Mucosa of descending colon (tissue), 3 donors: ENCODE measurements around the gene GALT. TPM values are rescaled to one million over a fixed set of nuclear protein-coding genes. Genes with fewer than 3 reads are reported as not detected.

Experiments used
- ATAC-seq: fragments of 200-7000 bp; cut with Tn5 transposase; one replicate; pipeline ENCODE4 v1.9.1; 2020; ENCODE audit warnings: mild to moderate bottlenecking, moderate library complexity
- DNase-seq, 3 donors: peaks; one replicate each; pipeline ENCODE4 v3.0.0-alpha.2; 2020
- H3K36me3 ChIP-seq: fragments of 200-600 bp; one replicate; pipeline ENCODE4 v1.8.0; 2021; ENCODE audit warnings: low read depth, mild to moderate bottlenecking
- H3K4me1 ChIP-seq: fragments of 200-600 bp; one replicate; pipeline ENCODE4 v1.8.0; 2021; ENCODE audit warnings: low read depth, mild to moderate bottlenecking
- H3K4me3 ChIP-seq: fragments of 200-600 bp; one replicate; pipeline ENCODE4 v1.8.0; 2021; ENCODE audit warnings: mild to moderate bottlenecking
- H3K9me3 ChIP-seq: fragments of 200-600 bp; one replicate; pipeline ENCODE4 v1.8.0; 2021; ENCODE audit warnings: mild to moderate bottlenecking
- CTCF ChIP-seq: fragments of 200-600 bp; IDR thresholded peaks from one replicate; pipeline ENCODE4 v1.8.0; 2022; ENCODE audit warnings: antibody characterized with exemption, mild to moderate bottlenecking
- intact Hi-C, 2 donors: fragments of 100-400 bp; cut with DNase I in 1 of 2; cut with micrococcal nuclease in 1 of 2; formaldehyde crosslinking; loops; one replicate each; pipeline versions ENCODE4 v1.11.0 to v1.11.1; 2022; cut with DNase I, micrococcal nuclease
- long read RNA-seq, 2 donors: library from polyadenylated mRNA; unstranded; transcript quantifications; one replicate each; pipeline ENCODE4 v2.0.0, GENCODE V29; 2019 to 2021
- total RNA-seq, 3 donors: library from RNA; stranded (reverse); fragmentation: NEBNext Ultra II Directional in 2 of 3; extraction: Animal tissue kit (Norgen Biotek cat#: 25700) in 2 of 3; gene quantifications; one replicate each; pipeline versions ENCODE4 v1.2.1 to v1.2.4, GENCODE V29; 2021 to 2023
- donor health status: DM: no; HTN: no; CAD: no; lungs with moderate emphysema.
- donor health status: DM: no; HTN: no; CAD: no.
- donor health status: DM: no; HTN: yes; CAD: no.

Gene GALT
- total RNA-seq = 10 to 100 TPM; 42.0 to 85.6 (median 63.3) TPM
- long read RNA-seq, donor 1, transcript GALT-201 (11 exons, 1,768 nt) = major isoform, 23 of 62 reads
- long read RNA-seq, donor 1, partial matches to known transcripts = 8 of 62 reads
- long read RNA-seq, donor 1, other reads (novel, unspliced or antisense) = 31 of 62 reads
- long read RNA-seq, donor 2, transcript GALT-201 (11 exons, 1,768 nt) = major isoform, 11 of 26 reads
- long read RNA-seq, donor 2, partial matches to known transcripts = 2 of 26 reads
- long read RNA-seq, donor 2, other reads (novel, unspliced or antisense) = 10 of 26 reads

- DNase-seq (peak; percentile 94 to 99 (median 98)), ATAC-seq (peak; percentile 93)
- TF ChIP-seq CTCF = peak; percentile 6
- no peaks in the 10 kb centered on the region for H3K36me3 ChIP-seq
- peak within 1 kb of the TSS; percentile 44 for H3K4me3 ChIP-seq
- no peaks in the 10 kb centered on the region for H3K9me3 ChIP-seq
- intact Hi-C loops = no loop called here
- H3K4me1 ChIP-seq = peaks cover 21% of the 10 kb centered on the region
Measured at GRCh38 chr9:34646211-34647083, at the start of gene GALT. GALT (plus strand) TSS chr9:34646675; CDS start chr9:34646705, 30 bp downstream.

- no peak for ATAC-seq
Measured at GRCh38 chr9:34599546-34599945, 46.9 kb upstream of the GALT start.

GRCh38 chr9:34600908-34601307 lies 45.6 kb upstream of the GALT start:
- no peak for DNase-seq
- no peak for TF ChIP-seq CTCF
- Histone ChIP-seq H3K4me3 (no peak overlapping the region), H3K4me1 (no peaks in the 10 kb centered on the region), H3K9me3 (no peaks in the 10 kb centered on the region), H3K36me3 (no peaks in the 10 kb centered on the region)
- intact Hi-C loops = no loop called here
- no peak for ATAC-seq

More at GRCh38 chr9:34599546-34599945, 46.9 kb upstream of the GALT start:
- no peaks in the 10 kb centered on the region for H3K4me1 ChIP-seq
- intact Hi-C loops = loop anchor here (10.0 kb wide), 2 partner anchors 55 to 195 kb away; no protein-coding TSS in a partner anchor
- H3K36me3 ChIP-seq = no peaks in the 10 kb centered on the region
- no peak overlapping the region for H3K4me3 ChIP-seq
- DNase-seq = no peak
- no peak for TF ChIP-seq CTCF
- H3K9me3 ChIP-seq = no peaks in the 10 kb centered on the region

- intact Hi-C loops = no loop called here
- Histone ChIP-seq H3K4me1 (no peaks in the 10 kb centered on the region), H3K9me3 (no peaks in the 10 kb centered on the region), H3K4me3 (no peak overlapping the region), H3K36me3 (no peaks in the 10 kb centered on the region)
- ATAC-seq (no peak), DNase-seq (no peak)
- TF ChIP-seq CTCF = no peak
Measured at GRCh38 chr9:34601937-34602573, 44.4 kb upstream of the GALT start.

GRCh38 chr9:34603610-34604231 lies 42.8 kb upstream of the GALT start:
- DNase-seq (peak; percentile 66 to 91 (median 87)), ATAC-seq (peak; percentile 87)
- intact Hi-C loops = no loop called here
- H3K9me3 ChIP-seq = no peaks in the 10 kb centered on the region
- TF ChIP-seq CTCF = peak; percentile 79
- H3K36me3 ChIP-seq = no peaks in the 10 kb centered on the region
- no peaks in the 10 kb centered on the region for H3K4me1 ChIP-seq
- H3K4me3 ChIP-seq = no peak overlapping the region
